NCI-H774 (cell line): ENCODE data around the gene DHFR.
"Not testable (repeated sequence)": the region's sequence is repeated elsewhere in the genome, so short reads cannot be mapped to it uniquely, and the experiment has no call there.

Experiments
- DNase-seq: peaks from one replicate; lab custom pipeline; 2025; lab: John Stamatoyannopoulos, UW

The DHFR gene

DNA sequence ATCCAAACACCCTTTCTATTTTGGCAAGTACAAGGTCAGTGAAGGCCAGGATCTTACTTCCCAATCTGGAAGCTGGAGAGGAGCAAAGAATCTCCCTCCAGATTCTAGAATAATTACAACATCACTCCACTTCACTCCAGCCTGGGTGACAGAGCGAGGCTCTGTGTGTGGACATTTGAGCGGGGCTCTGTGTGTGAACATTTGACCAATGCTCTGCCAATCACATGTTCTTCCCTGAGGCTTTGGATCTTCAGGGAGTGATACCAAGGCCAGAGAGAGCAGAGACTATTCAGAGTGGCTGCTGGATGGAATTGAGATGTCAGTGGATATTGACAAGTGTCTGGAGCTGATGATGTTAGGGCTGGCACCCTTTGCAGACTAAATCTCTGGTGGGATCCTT, 60.0 kb downstream of the DHFR start:
- DNase-seq, result no peak

DNA sequence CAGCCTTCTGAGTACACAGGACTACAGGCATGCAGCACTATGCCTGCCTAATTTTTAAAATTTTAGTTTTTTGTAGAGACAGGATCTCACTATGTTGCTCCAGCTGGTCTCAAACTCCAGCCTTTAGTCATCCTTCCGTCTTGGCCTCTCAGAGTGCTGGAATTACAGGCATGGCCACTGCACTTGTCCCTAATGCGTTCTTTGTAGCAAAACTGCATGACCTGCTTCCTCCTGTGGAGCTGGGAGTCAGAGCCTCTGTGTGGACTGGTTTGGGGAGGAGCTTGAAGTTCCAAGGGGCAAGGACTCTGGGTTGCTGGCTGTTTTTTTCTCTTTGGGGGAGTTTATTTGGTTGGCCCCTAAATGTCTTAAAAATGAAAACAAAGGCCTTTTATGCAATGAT, 62.0 kb downstream of the DHFR start:
- no peak for DNase-seq

GRCh38 chr5:80592105-80592504, 62.7 kb downstream of the DHFR start:
- no peak for DNase-seq

DNA sequence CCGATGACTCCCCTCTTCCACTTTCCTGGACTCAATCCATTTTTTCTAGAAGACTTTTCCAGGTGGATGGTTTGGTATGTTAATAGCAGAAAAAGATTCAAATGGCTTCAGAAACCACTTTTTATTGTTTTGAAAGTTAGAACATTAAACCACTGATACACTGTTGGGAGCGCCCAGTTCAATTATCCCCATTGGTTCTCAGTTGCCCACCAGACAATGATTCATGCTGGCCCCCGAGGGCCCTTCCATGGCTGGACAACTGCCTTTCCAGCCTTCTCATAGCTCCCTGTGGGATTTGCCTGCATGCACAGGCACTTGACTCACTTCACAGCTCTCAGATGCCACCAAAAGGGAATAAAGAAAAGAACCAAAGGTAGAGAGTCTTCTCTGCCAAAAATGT, 63.4 kb downstream of the DHFR start:
- no peak for DNase-seq

DNA sequence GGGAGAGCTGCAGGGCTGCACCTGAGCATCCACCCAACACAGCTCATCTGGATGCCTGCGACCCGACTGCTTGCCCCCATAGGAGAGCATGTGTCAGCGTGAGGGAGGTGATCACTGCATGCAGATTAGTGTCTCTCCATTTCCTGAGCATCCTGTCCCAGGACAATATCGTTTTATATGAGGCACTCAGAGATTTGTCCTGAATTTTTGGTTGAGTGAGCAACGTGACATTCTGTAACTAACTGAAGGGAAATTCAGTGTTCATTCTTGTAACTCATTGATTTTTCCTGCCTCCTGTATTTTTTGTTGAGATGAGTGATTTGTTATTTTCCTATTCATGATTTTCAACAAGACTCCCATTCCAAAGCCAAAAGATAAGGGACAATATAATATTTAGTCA, 64.0 kb downstream of the DHFR start:
- no peak for DNase-seq

GRCh38 chr5:80588858-80589540, 65.8 kb downstream of the DHFR start:
- DNase-seq, result no peak

- no peak for DNase-seq
Observed at GRCh38 chr5:80584770-80585169, 70.0 kb downstream of the DHFR start.

DNA sequence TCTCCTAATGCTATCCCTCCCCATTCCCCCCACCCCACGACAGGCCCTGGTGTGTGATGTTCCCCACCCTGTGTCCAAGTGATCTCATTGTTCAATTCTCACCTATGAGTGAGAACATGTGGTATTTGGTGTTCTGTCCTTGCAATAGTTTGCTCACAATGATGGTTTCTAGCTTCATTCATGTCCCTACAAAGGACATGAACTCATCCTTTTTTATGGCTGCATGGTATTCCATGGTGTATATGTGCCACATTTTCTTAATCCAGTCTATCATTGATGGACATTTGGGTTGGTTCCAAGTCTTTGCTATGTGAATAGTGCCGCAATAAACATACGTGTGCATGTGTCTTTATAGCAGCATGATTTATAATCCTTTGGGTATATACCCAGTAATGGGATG, 74.5 kb downstream of the DHFR start:
- DNase-seq, result not testable (repeated sequence)

- DNase-seq, result no peak
Observed at GRCh38 chr5:80579050-80579449, 75.7 kb downstream of the DHFR start.

DNA sequence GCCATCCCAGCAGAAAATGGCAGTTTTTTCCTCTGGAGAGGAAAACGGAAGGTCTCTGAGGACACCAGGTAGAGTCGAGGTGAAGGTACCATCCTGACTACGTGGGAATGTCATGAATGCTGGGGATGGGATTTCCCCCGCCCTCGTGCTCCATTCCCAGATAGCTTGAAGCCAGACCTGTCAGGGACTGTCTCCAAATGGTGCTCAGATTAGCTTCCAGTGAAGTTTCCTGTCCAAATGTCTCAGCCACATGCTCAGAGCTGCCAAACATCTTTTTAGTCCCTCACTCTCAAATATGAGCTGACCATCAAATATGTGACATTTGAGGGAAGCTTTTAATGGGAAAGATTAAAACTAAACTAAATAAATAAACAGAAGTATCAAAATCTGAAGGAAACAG, 77.1 kb downstream of the DHFR start:
- no peak for DNase-seq

- DNase-seq, result no peak
Observed at GRCh38 chr5:80576383-80576782, 78.4 kb downstream of the DHFR start.
